Measurements from ENCODE around the gene STK32B.

The STK32B gene

DNA sequence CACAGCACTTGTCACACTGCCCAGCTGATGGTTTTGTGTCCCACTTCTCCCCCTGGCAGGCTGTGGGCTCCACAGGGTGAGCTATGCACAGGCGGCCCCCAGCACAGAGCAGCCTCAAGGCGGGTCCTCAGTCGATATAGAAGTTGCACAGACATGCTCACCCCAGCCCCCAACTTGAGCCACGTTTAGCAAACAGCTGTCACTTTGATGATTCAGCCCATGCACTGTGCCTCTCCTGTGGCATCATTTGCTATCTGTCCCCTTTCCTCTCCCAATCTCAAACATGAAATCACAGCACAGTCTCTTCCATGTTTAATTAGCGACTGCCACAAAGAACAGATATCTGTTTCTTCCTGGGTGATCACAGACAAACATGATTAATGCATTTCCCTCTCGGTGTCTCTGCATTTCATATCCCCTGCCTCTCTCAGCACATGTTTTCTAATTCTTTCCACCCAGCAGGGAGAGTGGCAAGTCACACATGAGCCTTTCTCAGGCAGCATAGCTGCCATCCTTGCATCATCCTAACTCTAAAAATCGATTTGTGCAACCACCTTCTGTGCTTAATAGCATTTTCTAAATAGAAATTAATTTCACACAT is 452.2 kb downstream of the STK32B start:
- no peak for DNase-seq (ENCODE audit: low read depth)
- TF ChIP-seq, protein P1, sequence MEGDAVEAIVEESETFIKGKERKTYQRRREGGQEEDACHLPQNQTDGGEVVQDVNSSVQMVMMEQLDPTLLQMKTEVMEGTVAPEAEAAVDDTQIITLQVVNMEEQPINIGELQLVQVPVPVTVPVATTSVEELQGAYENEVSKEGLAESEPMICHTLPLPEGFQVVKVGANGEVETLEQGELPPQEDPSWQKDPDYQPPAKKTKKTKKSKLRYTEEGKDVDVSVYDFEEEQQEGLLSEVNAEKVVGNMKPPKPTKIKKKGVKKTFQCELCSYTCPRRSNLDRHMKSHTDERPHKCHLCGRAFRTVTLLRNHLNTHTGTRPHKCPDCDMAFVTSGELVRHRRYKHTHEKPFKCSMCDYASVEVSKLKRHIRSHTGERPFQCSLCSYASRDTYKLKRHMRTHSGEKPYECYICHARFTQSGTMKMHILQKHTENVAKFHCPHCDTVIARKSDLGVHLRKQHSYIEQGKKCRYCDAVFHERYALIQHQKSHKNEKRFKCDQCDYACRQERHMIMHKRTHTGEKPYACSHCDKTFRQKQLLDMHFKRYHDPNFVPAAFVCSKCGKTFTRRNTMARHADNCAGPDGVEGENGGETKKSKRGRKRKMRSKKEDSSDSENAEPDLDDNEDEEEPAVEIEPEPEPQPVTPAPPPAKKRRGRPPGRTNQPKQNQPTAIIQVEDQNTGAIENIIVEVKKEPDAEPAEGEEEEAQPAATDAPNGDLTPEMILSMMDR (conservative IDR thresholded peaks at IDR 0.05; ENCODE audit: low read depth, low read length), result no peak
- H3K4me3 ChIP-seq (ENCODE audit: low read length), result no peak overlapping the region

DNA sequence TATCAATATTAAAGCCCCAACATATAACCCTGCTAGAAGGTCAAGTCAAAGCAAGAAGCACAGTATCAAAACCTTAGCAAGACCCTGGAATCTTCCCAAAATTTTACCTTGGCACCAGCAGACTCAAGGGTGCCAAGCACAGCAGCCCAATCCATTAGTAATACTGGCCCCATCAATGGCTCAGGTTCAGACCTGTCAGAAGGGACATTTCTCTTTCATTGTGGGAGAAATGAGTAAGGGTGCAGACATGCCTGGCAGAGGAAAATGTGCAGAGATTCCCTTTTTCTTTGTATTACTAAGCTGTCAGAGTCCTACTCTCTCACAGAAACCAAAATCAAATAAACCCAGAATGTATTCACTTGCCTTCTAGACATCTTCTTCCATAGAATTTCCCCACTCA is 453.2 kb downstream of the STK32B start:
- no peak overlapping the region for H3K4me3 ChIP-seq (ENCODE audit: low read length)
- TF ChIP-seq, protein P1 (conservative IDR thresholded peaks at IDR 0.05; ENCODE audit: low read depth, low read length), result no peak
- no peak for DNase-seq (ENCODE audit: low read depth)

DNA sequence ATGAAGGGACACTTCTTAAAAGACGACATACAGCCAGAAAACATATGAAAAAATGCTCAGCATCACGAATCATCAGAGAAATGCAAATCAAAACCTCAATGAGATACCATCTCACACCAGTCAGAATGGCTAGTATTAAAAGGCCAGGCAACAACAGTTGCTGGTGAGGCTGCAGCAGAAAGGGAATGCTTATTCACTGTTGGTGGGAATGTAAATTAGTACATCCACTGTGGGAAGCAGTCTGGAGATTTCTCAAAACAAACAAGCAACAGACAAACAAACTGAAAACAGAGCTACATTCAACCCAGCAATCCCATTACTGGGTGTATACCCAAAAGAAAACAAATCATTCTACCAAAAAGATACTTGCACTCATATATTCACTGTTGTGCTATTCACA is 459.2 kb downstream of the STK32B start:
- TF ChIP-seq, protein P1 (conservative IDR thresholded peaks at IDR 0.05; ENCODE audit: low read depth, low read length), result no peak
- DNase-seq (ENCODE audit: low read depth), result no peak

DNA sequence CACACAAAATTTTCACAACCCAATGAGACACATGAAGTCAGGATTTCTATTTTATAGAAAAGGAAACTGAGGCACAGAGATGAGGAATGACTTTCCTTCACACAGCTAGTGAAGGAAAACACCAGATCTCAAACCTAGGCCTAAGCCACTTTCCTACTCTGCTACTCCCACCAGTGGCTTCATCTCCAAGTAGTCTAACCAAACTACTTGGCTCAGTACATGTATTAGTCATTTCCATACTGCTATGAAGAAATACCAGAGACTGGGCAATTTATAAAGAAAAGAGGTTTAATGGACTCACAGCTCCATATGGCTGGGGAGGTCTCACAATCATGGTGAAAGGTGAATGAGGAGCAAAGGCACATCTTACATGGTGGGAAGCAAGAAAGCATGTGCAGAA is 460.5 kb downstream of the STK32B start:
- no peak overlapping the region for H3K4me3 ChIP-seq (ENCODE audit: low read length)
- TF ChIP-seq, protein P1 (conservative IDR thresholded peaks at IDR 0.05; ENCODE audit: low read depth, low read length), result no peak
- no peak for DNase-seq (ENCODE audit: low read depth)

More for the DNA sequence above, 459.2 kb downstream of the STK32B start:
- H3K4me3 ChIP-seq (ENCODE audit: low read length), result no peak overlapping the region

DNA sequence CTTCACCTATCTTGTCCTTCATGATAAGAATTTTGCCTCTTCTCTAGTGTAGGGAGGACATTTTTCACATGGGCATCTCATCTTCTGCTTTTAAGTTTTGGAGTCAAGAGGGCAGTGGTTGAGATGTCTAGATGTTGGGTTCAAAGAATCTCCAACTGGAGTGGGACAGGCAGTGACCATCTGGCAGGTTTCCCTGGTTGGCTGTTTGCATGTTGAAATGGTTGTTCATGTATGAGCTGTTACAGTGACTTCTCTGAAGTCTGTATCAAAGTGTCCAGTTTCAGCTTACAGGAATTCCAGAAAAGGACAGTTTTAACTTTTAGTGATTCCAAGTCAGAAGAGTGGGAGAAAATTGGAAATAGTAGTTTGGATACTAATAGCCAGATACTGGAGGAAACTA is 464.4 kb downstream of the STK32B start:
- H3K4me3 ChIP-seq (ENCODE audit: low read length), result no peak overlapping the region
- TF ChIP-seq, protein P1 (conservative IDR thresholded peaks at IDR 0.05; ENCODE audit: low read depth, low read length), result no peak
- no peak for DNase-seq (ENCODE audit: low read depth)

DNA sequence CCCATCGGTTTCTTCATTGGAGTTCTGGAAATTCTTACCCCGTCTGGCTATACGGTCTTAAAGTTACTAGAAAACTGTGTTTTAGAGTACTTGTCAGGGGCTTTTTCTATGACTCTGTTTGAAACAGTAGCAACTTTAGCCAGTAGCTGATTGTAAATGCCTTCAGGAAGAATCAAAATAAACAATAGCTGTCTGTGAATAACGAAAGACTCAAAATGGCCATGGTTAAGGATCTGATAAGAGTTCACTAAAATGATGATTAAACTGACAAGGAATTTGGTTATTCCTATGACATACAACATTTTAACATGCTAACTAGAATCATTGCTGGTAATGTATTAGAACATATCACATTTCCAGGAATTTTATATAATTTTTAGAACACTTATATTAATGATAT is 466.1 kb downstream of the STK32B start:
- TF ChIP-seq, protein P1 (conservative IDR thresholded peaks at IDR 0.05; ENCODE audit: low read depth, low read length), result no peak
- no peak overlapping the region for H3K4me3 ChIP-seq (ENCODE audit: low read length)
- DNase-seq (ENCODE audit: low read depth), result no peak

DNA sequence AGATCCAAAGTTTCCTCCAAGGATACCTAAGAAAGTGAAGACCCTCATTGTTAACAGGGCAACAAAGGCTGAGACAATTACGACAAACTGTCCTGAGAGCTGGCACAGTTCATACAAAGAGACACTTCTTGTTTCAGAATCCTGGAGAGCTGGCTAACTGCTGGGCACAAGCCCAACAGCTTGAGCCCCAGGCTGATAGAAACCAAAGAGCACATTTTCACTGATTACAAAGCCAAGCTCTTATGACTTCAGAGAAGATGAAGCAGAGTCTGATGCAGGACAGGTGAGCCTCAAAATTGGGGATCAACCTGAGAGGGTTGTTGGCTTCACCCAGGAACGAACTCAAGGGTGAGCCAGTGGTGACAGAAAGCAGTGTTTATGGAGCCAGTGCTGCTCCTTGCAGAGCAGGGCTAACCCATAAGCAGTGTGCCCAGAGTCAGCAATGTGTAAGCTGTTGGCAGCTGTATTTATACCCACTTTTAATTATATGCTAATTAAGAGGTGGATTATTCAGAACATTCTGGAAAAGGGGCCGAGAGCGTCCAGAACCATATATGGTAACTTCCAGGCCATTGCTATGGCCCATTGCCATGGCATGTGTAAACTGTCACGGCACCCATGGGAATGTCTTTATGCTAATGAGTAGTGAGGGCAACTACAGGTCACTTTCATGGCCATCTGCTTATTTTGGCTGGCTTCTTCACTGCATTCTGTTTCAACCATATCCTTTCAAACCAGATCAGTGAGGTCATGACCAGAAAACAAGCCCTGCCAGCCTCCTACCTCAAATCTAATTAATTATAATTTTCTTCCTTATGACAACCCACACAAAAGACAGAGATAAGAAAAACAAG is 473.4 kb downstream of the STK32B start:
- H3K4me3 ChIP-seq (ENCODE audit: low read length), result no peak overlapping the region
- peak; percentile 8 for DNase-seq (ENCODE audit: low read depth)
- TF ChIP-seq, protein P1 (conservative IDR thresholded peaks at IDR 0.05; ENCODE audit: low read depth, low read length), result no peak
